T47D (cell line): Measurements from ENCODE around the gene SFTPA2.
"Not testable (repeated sequence)": the region's sequence is repeated elsewhere in the genome, so short reads cannot be mapped to it uniquely, and the experiment has no call there.

Source experiments
- DNase-seq, 2 experiments: peaks; one replicate each; pipeline versions ENCODE4 v3.0.0 to v3.0.0-alpha.2; 2011 to 2012; ENCODE audit warnings: low read depth in 1 of 2, low spot score in 1 of 2
- JUND ChIP-seq: IDR thresholded peaks from 2 replicates; pipeline ENCODE4 v1.6.1; 2012; ENCODE audit warnings: low read depth
- in situ Hi-C: cut with HindIII; loops from 2 replicates; pipeline ENCODE4 v1.10.0; 2016; ENCODE audit warnings: low sequenced_read_pairs, low pct_unique_long_range_greater_than_20kb

Gene SFTPA2

DNA sequence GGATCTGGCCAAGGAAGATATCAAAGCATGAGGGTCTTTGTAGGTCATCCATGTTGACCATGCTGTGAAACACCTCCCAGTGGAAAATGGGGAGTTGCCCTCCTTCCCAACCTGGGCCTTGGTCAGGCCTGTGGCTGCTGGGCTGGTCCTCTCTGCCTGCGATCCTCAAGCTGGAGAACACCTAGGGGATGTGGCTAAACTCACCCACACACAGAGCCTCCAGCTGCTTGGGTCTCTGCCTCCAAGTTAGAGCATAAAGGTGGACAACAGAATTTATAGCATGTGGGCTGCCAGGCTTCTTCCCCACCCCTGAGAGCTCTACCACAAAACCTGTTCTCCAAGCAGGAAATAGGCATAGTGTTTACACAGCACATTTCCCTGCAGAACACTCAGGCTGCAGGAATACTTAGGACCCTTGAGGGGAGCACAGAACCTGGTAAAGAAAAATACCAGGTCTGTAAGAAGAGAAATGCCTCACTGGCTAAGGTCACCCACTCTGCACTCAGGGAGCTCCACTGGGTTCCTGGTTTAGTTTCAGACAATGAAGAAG lies at the start of gene SFTPA2:
Gene SFTPA2 (minus strand): TSS at position 248 of the 550 bp plus-strand sequence. CDS start 924 bp downstream, outside the sequence.
- DNase-seq: peak; percentile 38 to 55
- in situ Hi-C loops: no loop called here
- TF ChIP-seq JUND: no peak

DNA sequence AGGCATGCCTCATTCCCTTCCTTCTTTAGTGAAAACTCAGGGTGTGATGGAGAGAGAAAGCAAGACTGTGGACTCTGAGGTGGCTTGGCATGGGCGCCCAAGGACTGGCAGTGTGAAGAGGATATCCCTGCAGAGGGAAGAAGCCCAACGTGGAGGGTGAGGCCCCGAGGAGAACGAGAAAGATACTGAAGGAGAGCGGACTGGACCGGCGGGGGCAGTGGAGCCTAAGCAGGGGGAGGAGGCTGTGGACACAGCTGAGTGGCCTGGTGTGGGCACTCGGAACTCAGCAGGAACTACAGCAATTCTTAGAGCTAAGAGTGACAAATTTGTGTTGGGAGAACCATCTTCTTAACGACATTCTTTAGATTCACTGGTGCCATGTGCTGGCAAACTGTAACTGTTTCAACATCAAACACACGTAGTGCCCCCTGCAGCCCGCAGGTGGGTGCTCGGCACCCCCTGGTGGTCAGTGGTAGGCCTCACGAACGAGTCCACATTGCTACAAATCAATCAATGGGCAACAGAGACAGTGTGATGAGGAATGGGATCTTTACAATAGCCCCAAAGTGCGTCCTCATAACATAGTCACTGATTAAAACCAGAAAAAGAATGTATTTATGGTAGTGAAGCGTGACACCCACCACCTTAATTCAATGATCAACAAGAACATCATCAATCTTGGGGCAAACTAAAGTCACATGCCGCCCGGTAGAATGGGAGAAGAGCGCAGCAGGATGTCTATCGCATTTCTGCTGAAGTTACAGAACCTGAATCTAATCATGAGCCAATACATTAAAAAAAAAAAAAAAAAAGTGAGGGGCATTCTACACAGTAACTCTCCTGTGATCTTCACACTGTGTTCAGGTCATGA lies 48.5 kb upstream of the SFTPA2 start:
- no peak for TF ChIP-seq JUND
- in situ Hi-C loops: no loop called here
- DNase-seq: peak; percentile 19 to 58

DNA sequence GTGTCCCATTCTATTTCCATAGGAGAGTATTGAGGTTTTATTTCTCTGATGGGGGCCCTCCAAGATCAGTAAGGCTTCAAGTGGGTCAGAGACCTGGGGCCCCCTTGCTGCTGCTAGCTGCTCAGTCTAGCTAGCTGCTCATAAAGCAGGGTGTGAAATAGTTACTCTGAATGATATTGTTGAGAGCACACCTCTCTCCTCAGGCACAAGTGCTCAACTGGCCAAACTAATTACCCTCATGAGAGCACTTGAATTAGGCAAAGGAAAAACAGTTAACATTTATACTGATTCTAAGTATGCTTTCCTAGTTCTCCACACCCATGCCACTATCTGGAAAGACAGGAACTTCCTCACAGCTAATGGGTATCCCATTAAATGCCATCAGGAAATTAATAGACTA lies 45.1 kb upstream of the SFTPA2 start:
- in situ Hi-C loops: no loop called here
- TF ChIP-seq JUND: no peak
- DNase-seq: no peak

DNA sequence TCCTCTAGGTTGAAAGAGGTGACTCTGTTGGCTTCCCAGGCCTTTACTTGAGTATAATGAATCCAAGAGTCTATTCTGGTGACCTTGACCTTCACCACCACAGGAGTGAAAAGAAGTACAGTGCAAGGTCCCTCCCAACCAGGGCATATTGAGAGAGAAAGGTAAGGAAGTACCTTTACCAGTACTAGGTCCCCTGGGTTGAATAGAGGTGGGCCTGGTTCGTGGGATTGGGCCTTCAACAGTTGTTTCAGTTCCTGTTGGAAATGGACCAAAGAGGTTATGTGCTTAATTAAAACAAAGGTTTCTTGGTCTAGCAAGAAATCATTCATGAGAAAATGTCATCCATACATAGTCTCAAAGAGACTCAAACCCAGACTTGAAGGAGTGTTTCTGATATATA lies 44.1 kb upstream of the SFTPA2 start:
- in situ Hi-C loops: no loop called here
- no peak for TF ChIP-seq JUND
- no peak for DNase-seq

DNA sequence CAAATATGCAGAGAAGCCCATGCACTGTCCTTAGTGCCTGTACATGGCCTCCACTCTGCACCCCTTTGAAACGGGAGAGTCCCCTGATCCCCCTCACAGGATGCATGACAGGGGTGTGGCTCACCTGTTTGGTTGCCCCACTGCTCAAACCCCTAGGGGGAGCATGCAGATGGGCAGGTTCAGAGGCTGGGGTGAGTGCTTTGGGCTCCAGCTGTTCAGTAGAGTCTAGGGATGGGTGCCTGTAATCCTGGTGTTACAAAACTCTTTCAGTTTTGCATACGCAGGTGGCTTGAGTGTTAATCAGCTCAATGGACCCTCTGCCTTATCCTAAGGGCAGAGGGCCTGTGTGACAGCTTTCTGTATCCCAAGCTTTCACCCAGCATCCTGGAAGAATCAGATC lies 42.7 kb upstream of the SFTPA2 start:
- in situ Hi-C loops: no loop called here
- TF ChIP-seq JUND: no peak
- no peak for DNase-seq

DNA sequence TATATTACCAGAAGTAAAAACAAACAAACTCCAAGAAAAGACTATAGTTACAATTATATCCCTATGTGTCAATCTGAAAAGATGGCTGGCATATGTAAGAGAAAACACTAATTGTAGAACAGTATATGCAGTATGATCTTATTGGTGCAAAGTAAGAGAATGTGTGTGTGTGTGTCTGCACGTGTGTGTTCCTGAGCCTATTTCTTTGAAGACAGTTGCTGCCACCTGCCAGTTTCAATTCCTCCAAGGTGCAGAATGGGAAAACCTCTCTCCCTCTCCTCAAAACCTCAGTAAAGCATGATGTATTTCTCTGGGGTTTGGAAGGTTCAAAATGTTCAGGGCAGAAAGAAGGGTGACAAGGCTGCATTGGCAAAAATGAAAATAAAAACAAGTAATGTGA lies 41.7 kb upstream of the SFTPA2 start:
- TF ChIP-seq JUND: no peak
- DNase-seq: no peak
- in situ Hi-C loops: no loop called here

DNA sequence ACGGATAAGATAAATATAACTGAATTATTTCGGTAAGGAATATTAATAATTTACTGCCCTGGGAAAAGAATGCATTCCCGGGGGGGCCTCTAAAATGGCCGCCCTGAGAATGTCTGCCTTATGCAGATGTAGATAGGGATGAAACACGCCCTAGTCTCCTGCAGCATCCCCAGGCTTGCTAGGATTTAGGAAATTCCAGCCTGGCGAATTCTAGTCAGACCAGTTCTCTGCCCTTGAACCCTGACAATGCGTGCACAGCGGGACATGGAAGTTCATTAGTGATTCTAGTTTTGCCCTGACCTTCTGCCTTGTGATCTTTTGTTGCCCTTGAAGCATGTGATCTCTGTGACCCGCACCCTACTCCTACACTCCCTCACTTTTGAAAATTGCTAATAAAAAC lies 39.4 kb upstream of the SFTPA2 start:
- in situ Hi-C loops, DNase-seq: not testable (repeated sequence)

DNA sequence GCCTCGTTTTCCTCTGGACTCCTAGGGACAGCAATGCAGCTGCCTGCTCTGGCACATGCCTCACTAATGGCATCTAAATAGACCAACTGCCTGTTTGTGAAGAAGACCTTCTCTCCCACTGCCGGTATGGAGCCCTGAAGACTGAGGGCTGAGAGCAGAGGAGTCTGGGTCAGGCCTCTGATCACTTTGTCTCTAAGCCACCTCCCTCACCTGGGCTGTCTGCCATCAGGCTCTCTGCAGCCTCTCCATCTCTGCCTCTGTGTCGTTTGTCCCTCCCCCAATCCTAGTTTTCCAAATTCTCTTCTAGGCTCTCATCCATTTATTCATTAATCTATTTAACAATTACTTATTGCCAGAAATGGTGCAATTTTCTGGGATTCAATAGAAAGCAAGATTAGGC lies 35.3 kb upstream of the SFTPA2 start:
- TF ChIP-seq JUND: no peak
- no peak for DNase-seq
- in situ Hi-C loops: no loop called here

DNA sequence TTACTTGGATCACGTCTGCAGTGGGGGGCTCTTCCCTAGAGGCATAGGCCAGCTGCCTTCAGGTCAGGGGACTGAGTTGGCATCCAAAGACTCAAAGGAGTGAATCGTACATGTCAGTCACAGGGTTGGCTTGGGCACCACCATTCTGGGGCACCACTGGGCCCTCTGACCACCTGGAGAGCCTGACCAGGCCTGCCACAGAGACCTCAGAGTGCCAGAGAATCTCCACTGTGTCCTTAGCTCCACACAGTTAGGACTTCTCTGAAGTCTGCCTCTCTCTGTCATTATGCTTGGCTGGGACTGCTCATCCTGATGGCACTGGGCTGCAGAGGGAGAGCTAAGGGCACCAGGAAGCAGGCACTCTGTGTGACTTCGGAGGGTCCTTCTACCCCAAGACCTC lies 34.4 kb upstream of the SFTPA2 start:
- DNase-seq: not testable (repeated sequence)

DNA sequence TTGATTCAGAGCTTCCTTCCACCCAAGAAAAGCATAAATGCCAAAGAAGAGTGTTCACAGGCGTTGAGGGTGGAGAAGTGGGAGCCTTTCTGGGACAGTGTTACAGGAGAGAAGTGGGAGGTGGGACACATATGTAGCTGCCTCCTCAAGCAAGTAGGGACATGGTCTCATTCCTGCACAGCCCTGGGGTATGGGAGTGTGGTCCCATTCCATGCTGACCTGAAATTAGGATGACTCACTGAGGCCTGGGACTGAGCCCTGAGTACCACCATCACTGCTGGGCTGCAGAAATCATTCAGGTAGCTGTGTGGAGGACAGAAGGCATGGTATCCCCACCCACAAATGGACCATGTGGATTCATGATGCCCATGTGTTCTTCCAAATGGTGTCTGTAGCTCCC lies 33.2 kb upstream of the SFTPA2 start:
- in situ Hi-C loops: no loop called here
- no peak for DNase-seq
- TF ChIP-seq JUND: no peak

More for the DNA sequence above, 34.4 kb upstream of the SFTPA2 start:
- in situ Hi-C loops: not testable (repeated sequence)

DNA sequence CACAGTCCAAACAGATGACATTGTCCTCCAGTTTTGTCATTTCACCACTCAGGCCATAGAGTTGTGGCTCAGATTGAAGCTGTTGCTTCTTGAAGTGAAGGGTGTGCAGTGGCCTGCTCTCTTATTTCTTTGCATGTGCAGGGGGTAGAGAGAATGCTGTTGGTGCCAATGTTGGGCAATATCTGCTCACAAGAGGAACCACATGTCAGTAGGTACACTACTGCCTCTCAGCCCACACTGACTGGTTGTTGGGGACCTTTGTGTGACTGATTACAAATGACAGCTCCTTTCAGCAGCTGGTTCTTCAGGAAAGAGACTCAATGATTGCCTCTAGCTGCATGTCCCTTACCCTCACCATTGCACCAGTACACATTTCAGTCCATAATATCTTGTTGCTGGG lies 28.6 kb upstream of the SFTPA2 start:
- DNase-seq: no peak
- in situ Hi-C loops: no loop called here
- no peak for TF ChIP-seq JUND

DNA sequence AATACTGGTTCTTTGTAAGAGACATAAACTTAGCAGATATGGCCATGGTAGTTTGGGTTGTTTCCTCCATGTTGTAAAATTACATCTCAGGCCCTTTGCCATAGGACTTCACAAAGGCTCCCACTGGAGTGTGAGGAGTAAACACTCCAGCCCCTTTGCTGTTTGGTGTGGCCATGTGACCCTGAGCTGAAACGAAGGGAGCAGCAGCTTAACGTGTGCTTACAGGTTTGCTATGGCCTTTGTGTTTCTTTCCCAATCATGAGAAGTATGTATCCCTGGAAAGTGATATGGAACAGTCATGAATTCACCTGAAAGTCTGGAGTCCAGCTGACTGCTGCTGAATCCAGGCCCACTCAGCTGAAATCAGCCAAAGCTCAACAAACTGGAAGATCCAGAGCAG lies 26.7 kb upstream of the SFTPA2 start:
- no peak for TF ChIP-seq JUND
- in situ Hi-C loops: no loop called here
- DNase-seq: no peak

DNA sequence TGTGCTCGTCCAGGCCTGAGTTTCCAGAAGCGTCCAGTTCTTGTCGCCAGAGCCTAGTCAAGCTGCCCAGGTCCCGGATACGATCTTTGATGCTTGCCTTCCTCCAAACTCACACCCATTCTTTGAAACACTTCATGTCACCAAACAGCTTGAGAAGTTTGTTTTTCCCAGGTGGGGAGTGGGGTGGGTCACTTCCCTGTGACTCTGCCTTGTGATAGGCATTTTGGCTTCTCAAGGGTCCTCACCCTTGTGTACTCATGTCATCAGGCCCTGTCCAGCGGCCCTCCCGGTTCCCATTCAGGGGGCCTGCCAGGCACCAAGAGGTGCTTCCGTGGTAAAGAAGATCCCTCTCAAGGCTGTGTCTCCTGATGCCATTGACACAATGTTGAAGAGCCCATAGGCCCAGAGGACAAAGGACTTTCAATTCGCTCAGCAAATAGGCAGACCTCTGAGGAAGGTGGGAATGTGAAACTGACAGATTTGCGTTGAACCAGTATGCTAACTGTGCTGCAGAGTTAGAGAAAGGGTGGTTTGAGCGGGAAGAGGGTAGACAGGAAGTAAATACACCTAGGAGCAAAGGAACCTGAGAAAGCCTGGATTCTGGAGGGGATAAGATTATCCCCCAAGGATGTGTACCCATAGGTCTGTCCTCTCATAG lies 25.8 kb upstream of the SFTPA2 start:
- in situ Hi-C loops: no loop called here
- DNase-seq: no peak

More for the DNA sequence above, 25.8 kb upstream of the SFTPA2 start:
- no peak for TF ChIP-seq JUND
